DND-41 (cell line): ENCODE measurements around the gene EPM2A.

Experiments used
- ATAC-seq: fragments of 200-7000 bp; cut with Tn5 transposase; 3 replicates; pipeline ENCODE4 v1.9.1; 2021; ENCODE audit warnings: low read depth; ENCODE audit not compliant: insufficient read depth
- DNase-seq: peaks from one replicate; pipeline ENCODE4 v3.0.0-alpha.2; 2020
- H2AFZ ChIP-seq: 2 replicates; pipeline ENCODE4 v1.6.0; 2012; ENCODE audit warnings: low read depth, low read length
- H3K27ac ChIP-seq: 2 replicates; pipeline ENCODE4 v1.5.1; 2012; ENCODE audit warnings: low read length, inconsistent platforms
- H3K27me3 ChIP-seq: fragments of 200-600 bp; sonication (generic); 2 replicates; pipeline ENCODE4 v1.6.0; 2012; ENCODE audit warnings: low read length, mild to moderate bottlenecking, inconsistent platforms; ENCODE audit not compliant: insufficient read depth, poor library complexity
- H3K36me3 ChIP-seq: 2 replicates; pipeline ENCODE4 v1.5.1; 2012; ENCODE audit warnings: low read length, inconsistent platforms; ENCODE audit not compliant: insufficient read depth
- H3K4me1 ChIP-seq: 2 replicates; pipeline ENCODE4 v1.5.1; 2012; ENCODE audit warnings: mild to moderate bottlenecking, low read length; ENCODE audit not compliant: insufficient read depth
- H3K4me2 ChIP-seq: 2 replicates; pipeline ENCODE4 v1.6.0; 2012; ENCODE audit warnings: mild to moderate bottlenecking, moderate library complexity, low read length, inconsistent platforms; ENCODE audit not compliant: insufficient read depth
- H3K4me3 ChIP-seq, 2 experiments: fragments of 200-600 bp in 1 of 2; shearing (Covaris generic) in 1 of 2; 2 replicates each; pipeline ENCODE4 v1.5.1; 2012 to 2016; ENCODE audit warnings: inconsistent platforms in 2 of 2, low read length in 2 of 2, mild to moderate bottlenecking in 2 of 2, low read depth in 1 of 2, moderate library complexity in 1 of 2
- H3K79me2 ChIP-seq: 2 replicates; pipeline ENCODE4 v1.6.0; 2012; ENCODE audit warnings: low read length, inconsistent platforms; ENCODE audit not compliant: insufficient read depth
- H3K9ac ChIP-seq: 2 replicates; pipeline ENCODE4 v1.6.0; 2012; ENCODE audit warnings: low read depth, mild to moderate bottlenecking, inconsistent platforms, low read length, moderate library complexity
- H3K9me3 ChIP-seq: 2 replicates; pipeline ENCODE4 v1.5.1; 2012; ENCODE audit warnings: low read length, moderate library complexity, mild to moderate bottlenecking, inconsistent platforms; ENCODE audit not compliant: insufficient read depth, severe bottlenecking
- H4K20me1 ChIP-seq: 2 replicates; pipeline ENCODE4 v1.6.0; 2012; ENCODE audit warnings: low read length; ENCODE audit not compliant: insufficient read depth
- EZH2 ChIP-seq: IDR thresholded peaks from 3 replicates; pipeline ENCODE4 v1.6.1; 2012; ENCODE audit warnings: borderline replicate concordance, low read depth, mild to moderate bottlenecking, moderate library complexity, low read length, inconsistent platforms; ENCODE audit not compliant: severe bottlenecking
- TF ChIP-seq, protein P1 (sequence below): IDR thresholded peaks from 2 replicates; pipeline ENCODE4 v1.5.1; 2012; ENCODE audit warnings: borderline replicate concordance, low read length, moderate library complexity, mild to moderate bottlenecking; ENCODE audit not compliant: poor library complexity, severe bottlenecking; ENCODE audit errors: extremely low read depth

Gene EPM2A

DNA sequence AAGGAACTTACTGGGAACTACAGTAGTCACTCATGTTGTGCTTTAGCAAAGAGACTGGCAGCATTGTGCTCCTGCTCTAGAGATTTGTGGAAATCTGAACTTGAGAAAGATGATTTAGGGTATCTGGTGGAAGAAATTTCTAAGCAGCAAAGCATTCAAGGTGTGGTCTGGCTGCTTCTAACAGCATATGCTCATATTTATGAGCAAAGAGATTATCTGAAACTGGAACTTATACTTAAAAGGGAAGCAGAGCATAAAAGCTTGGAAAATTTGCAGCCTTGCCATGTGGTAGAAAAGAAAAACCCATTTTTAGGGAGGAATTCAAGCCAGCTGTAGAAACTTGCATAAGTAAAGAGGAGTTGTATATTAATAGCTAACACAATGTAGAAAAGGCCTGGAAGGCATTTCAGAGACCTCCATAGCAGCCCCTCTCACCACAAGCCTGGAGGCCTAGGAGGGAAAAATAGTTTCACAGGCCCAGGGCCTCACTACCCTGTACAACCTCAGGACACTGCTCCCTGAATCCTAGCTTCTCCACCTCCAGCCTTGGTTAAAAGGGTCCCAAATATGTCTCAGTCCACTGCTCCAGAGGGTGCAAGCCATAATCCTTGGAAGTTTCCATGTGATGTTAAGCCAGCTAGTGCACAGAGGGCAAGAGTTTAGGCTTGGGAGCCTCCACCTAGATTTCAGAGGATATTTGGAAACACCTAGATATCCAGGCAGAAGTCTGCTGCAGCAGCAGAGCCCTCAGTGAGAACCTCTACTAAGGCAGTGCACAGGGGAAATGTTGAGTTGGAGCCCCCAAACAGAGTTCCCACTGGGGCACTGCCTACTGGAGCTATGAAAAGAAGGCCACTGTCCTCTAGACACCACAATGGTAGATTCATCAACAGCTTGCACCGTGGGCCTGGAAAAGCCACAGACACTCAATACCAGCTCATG is 6.6 kb downstream of the EPM2A start:
- H3K9me3 ChIP-seq = peaks cover 19% of the 10 kb centered on the region
- peaks cover 21% of the 10 kb centered on the region for H3K4me1 ChIP-seq
- ATAC-seq (no peak), DNase-seq (no peak)
- H3K79me2 ChIP-seq = peaks cover 2% of the 10 kb centered on the region; the same call in 1 of the 2 replicates
- H3K4me3 ChIP-seq = no peak overlapping the region
- H3K27me3 ChIP-seq = no peaks in the 10 kb centered on the region
- no peak overlapping the region for H3K9ac ChIP-seq
- no peak overlapping the region for H3K27ac ChIP-seq
- TF ChIP-seq, protein P1, sequence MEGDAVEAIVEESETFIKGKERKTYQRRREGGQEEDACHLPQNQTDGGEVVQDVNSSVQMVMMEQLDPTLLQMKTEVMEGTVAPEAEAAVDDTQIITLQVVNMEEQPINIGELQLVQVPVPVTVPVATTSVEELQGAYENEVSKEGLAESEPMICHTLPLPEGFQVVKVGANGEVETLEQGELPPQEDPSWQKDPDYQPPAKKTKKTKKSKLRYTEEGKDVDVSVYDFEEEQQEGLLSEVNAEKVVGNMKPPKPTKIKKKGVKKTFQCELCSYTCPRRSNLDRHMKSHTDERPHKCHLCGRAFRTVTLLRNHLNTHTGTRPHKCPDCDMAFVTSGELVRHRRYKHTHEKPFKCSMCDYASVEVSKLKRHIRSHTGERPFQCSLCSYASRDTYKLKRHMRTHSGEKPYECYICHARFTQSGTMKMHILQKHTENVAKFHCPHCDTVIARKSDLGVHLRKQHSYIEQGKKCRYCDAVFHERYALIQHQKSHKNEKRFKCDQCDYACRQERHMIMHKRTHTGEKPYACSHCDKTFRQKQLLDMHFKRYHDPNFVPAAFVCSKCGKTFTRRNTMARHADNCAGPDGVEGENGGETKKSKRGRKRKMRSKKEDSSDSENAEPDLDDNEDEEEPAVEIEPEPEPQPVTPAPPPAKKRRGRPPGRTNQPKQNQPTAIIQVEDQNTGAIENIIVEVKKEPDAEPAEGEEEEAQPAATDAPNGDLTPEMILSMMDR = no peak
- no peak for TF ChIP-seq EZH2
- 0 out of 2 replicates have a peak, but pooled peaks cover 6% of the 10 kb centered on the region for H3K36me3 ChIP-seq
- no peaks in the 10 kb centered on the region for H4K20me1 ChIP-seq
- H2AFZ ChIP-seq = no peak overlapping the region
- H3K4me2 ChIP-seq = no peak overlapping the region

DNA sequence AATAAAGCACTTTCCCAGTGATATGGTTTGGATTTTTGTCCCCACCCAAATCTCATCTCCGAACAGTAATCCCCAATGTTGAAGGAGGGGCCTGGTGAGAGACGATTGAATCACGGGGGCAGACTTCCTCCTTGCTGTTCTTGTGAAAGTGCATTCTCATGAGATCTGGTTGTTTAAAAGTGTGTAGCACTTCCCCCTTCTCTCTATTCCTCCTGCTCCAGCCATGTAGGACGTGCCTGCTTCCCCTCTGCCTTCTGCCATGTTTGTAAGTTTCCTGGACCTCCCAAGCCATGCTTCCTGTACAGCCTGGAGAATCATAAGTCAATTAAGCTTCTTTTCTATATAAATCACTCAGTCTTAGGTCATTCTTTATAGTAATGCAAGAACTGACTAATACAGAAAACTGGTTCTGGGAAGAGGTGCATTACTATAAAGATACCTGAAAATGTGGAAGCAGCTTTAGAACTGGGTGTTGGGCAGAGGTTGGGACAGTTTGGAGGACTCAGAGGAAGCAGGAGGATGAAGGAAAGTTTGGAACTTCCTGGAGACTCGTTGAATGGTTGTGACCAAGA is 7.4 kb downstream of the EPM2A start:
- 0 out of 2 replicates have a peak, but pooled peaks cover 6% of the 10 kb centered on the region for H3K36me3 ChIP-seq
- H3K9ac ChIP-seq = no peak overlapping the region
- H3K27me3 ChIP-seq = no peaks in the 10 kb centered on the region
- H3K79me2 ChIP-seq = peaks cover 2% of the 10 kb centered on the region; the same call in 1 of the 2 replicates
- H2AFZ ChIP-seq = no peak overlapping the region
- peaks cover 23% of the 10 kb centered on the region for H3K9me3 ChIP-seq
- H3K4me2 ChIP-seq = no peak overlapping the region
- ATAC-seq = no peak
- TF ChIP-seq, protein P1 = no peak
- TF ChIP-seq EZH2 = no peak
- H3K4me3 ChIP-seq = no peak overlapping the region
- H4K20me1 ChIP-seq = no peaks in the 10 kb centered on the region
- no peak overlapping the region for H3K27ac ChIP-seq
- peaks cover 13% of the 10 kb centered on the region for H3K4me1 ChIP-seq
- no peak for DNase-seq

DNA sequence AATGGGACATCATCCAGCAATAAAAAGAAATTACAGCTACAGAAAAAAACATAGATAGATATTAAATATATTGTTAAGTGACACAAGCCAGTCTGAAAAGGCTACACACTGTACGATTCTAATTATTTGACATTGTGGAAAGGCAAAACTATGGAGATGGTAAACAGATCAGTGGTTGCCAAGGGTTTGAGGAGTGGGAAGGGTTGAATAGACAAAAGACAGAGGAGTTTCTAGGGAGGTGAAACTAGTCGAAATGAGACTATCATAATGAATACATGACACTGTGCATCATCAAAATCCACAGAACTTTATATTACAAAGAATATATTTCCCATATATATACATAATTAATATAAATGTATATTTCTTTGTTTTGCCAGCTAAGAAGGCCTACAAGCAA is 9.8 kb downstream of the EPM2A start:
- Histone ChIP-seq H3K36me3 (0 out of 2 replicates have a peak, but pooled peaks cover 6% of the 10 kb centered on the region), H3K4me3 (no peak overlapping the region), H2AFZ (no peak overlapping the region), H3K9ac (no peak overlapping the region), H3K27ac (no peak overlapping the region), H3K27me3 (no peaks in the 10 kb centered on the region), H4K20me1 (no peaks in the 10 kb centered on the region), H3K79me2 (no peaks in the 10 kb centered on the region), H3K4me1 (no peaks in the 10 kb centered on the region), H3K9me3 (peaks cover 23% of the 10 kb centered on the region), H3K4me2 (no peak overlapping the region)
- ATAC-seq (no peak), DNase-seq (no peak)
- no peak for TF ChIP-seq EZH2
- TF ChIP-seq, protein P1 = no peak
